K562 (cell line): Measurements from ENCODE around the gene CGGBP1. TPM values are rescaled to one million over a fixed set of nuclear protein-coding genes. Genes with fewer than 3 reads are reported as not detected.

Source experiments
- ARID3A ChIP-seq: IDR thresholded peaks from 2 replicates; pipeline ENCODE4 v1.6.1; 2012; ENCODE audit warnings: low read depth, low read length, improper control_type of control experiment, borderline replicate concordance
- CC2D1A ChIP-seq: fragments of 450-650 bp; IDR thresholded peaks from 2 replicates; pipeline ENCODE4 v1.6.1; 2017; ENCODE audit warnings: mild to moderate bottlenecking
- DACH1 ChIP-seq: fragments of 450-650 bp; IDR thresholded peaks from 2 replicates; pipeline ENCODE4 v1.6.1; 2018; ENCODE audit not compliant: partially characterized antibody
- E2F6 ChIP-seq, 2 experiments: IDR thresholded peaks; 2 replicates each; pipeline ENCODE4 v1.6.1; 2011; ENCODE audit warnings: borderline replicate concordance in 1 of 2, control low read depth in 1 of 2, low read depth in 1 of 2, low read length in 1 of 2, mild to moderate bottlenecking in 1 of 2, mixed read lengths in 1 of 2, moderate library complexity in 1 of 2; ENCODE audit not compliant: insufficient read depth in 1 of 2, insufficient read length in 1 of 2, poor library complexity in 1 of 2, severe bottlenecking in 1 of 2; ENCODE audit errors: extremely low read depth in 1 of 2
- MYBL2 ChIP-seq, 2 experiments: fragments of 450-650 bp in 1 of 2; sonication (generic) in 1 of 2; formaldehyde crosslinking in 1 of 2; IDR thresholded peaks; 2 replicates each; pipeline versions ENCODE4 v1.6.1 to v1.8.1; 2017 to 2022; ENCODE audit warnings: borderline replicate concordance in 1 of 2, inconsistent platforms in 1 of 2, low read depth in 1 of 2, mild to moderate bottlenecking in 1 of 2, missing genetic modification reagents in 1 of 2, moderate library complexity in 1 of 2
- NCOA2 ChIP-seq, 2 experiments: fragments of 450-650 bp; IDR thresholded peaks; 2 replicates each; pipeline ENCODE4 v1.6.1; 2018; ENCODE audit warnings: mild to moderate bottlenecking in 2 of 2, moderate library complexity in 1 of 2; ENCODE audit not compliant: partially characterized antibody in 2 of 2
- NFATC3 ChIP-seq: fragments of 450-650 bp; IDR thresholded peaks from 2 replicates; pipeline ENCODE4 v1.6.1; 2017; ENCODE audit warnings: mild to moderate bottlenecking
- PRPF4 ChIP-seq: fragments of 200-400 bp; formaldehyde crosslinking; IDR thresholded peaks from one replicate; pipeline ENCODE4 v1.6.1; 2017; ENCODE audit warnings: low read length, low read depth, mild to moderate bottlenecking; ENCODE audit not compliant: insufficient read depth, poor library complexity, severe bottlenecking
- RAD21 ChIP-seq, 2 experiments: fragments of 250-450 bp in 1 of 2; fragments of 450-650 bp in 1 of 2; sonication (Bioruptor Pico) in 1 of 2; formaldehyde crosslinking in 1 of 2; IDR thresholded peaks in 1 of 2; conservative IDR thresholded peaks in 1 of 2; 2 replicates each; pipeline versions ENCODE4 v1.4.0 to v1.8.0; 2020 to 2022; ENCODE audit warnings: mild to moderate bottlenecking in 2 of 2, moderate library complexity in 1 of 2
- RBM17 ChIP-seq: fragments of 200-400 bp; formaldehyde crosslinking; IDR thresholded peaks from 2 replicates; pipeline ENCODE4 v1.6.1; 2017; ENCODE audit warnings: low read depth, mild to moderate bottlenecking, low read length, borderline replicate concordance
- SIN3A ChIP-seq, 2 experiments: fragments of 150-350 bp in 1 of 2; IDR thresholded peaks; 2 replicates each; pipeline ENCODE4 v1.6.1; 2011 to 2016; ENCODE audit warnings: borderline replicate concordance in 2 of 2, low read depth in 2 of 2, low read length in 2 of 2, mild to moderate bottlenecking in 2 of 2, moderate library complexity in 2 of 2; ENCODE audit not compliant: control insufficient read depth in 1 of 2
- SMARCA5 ChIP-seq: fragments of 450-650 bp; IDR thresholded peaks from 2 replicates; pipeline ENCODE4 v1.6.1; 2016
- SRSF1 ChIP-seq: fragments of 200-400 bp; formaldehyde crosslinking; IDR thresholded peaks from 2 replicates; pipeline ENCODE4 v1.6.1; 2017; ENCODE audit warnings: mild to moderate bottlenecking, low read depth, low read length, moderate library complexity
- TCF3 ChIP-seq: sonication (generic); formaldehyde crosslinking; IDR thresholded peaks from 2 replicates; pipeline ENCODE4 v1.4.0; 2020; ENCODE audit warnings: mild to moderate bottlenecking, missing genetic modification reagents
- ZC3H4 ChIP-seq: sonication (generic); formaldehyde crosslinking; IDR thresholded peaks from 2 replicates; pipeline ENCODE4 v1.9.0; 2021; ENCODE audit warnings: missing genetic modification reagents, borderline replicate concordance
- ZNF174 ChIP-seq: fragments of 250-450 bp; sonication (Bioruptor Pico); IDR thresholded peaks from 2 replicates; pipeline ENCODE4 v1.4.0; 2020; ENCODE audit warnings: mild to moderate bottlenecking
- ZNF717 ChIP-seq: fragments of 250-450 bp; sonication (Bioruptor Pico); IDR thresholded peaks from 2 replicates; pipeline ENCODE4 v1.5.0; 2021
- polyA plus RNA-seq, 8 experiments: library from polyadenylated mRNA; depleted of rRNA in 4 of 8; stranded (reverse) in 5 of 8; unstranded in 3 of 8; fragments of >200 nt; fragmentation: Nextera tagmentation in 2 of 8; fragmentation: Illumina TruSeq in 1 of 8; extraction: Ambion mirVana in 2 of 8; extraction: Trizol in 1 of 8; gene quantifications; 2 replicates each; pipeline versions ENCODE4 v1.2.1 to v1.2.3, GENCODE V29; 2011 to 2014; ENCODE audit warnings: inconsistent platforms in 1 of 8, missing spikeins in 1 of 8
- total RNA-seq, 7 experiments: library from RNA; depleted of rRNA in 6 of 7; stranded (reverse); fragments of >200 nt in 6 of 7; fragmentation: Illumina TruSeq in 2 of 7; extraction: Trizol in 2 of 7; gene quantifications; 2 replicates each; pipeline versions ENCODE4 v1.2.1 to v1.2.3, GENCODE V29; 2011 to 2021; ENCODE audit warnings: low replicate concordance in 1 of 7
- TF ChIP-seq, protein P1 (sequence below), 2 experiments: fragments of 450-650 bp; conservative IDR thresholded peaks; 2 replicates each; pipeline ENCODE4 v1.6.1; 2017; ENCODE audit warnings: mild to moderate bottlenecking in 2 of 2, moderate library complexity in 2 of 2
- TF ChIP-seq, protein P2 (sequence below): fragments of 250-450 bp; sonication (Bioruptor Pico); IDR thresholded peaks from 2 replicates; pipeline ENCODE4 v1.8.0; 2021; ENCODE audit warnings: moderate library complexity, mild to moderate bottlenecking, inconsistent platforms
- TF ChIP-seq, protein P3 (sequence below): sonication (generic); formaldehyde crosslinking; IDR thresholded peaks from 2 replicates; pipeline ENCODE4 v1.8.0; 2022; ENCODE audit warnings: missing genetic modification reagents, mild to moderate bottlenecking, borderline replicate concordance

CGGBP1 gene
- total and polyA plus RNA-seq, 9 of the 15 experiments (the other 6 are each of a cell fraction or from before 2014, with no cell fraction given): 14.4 to 47.8 (median 37.8) TPM

- TF ChIP-seq CC2D1A: no peak
- TF ChIP-seq, protein P1, sequence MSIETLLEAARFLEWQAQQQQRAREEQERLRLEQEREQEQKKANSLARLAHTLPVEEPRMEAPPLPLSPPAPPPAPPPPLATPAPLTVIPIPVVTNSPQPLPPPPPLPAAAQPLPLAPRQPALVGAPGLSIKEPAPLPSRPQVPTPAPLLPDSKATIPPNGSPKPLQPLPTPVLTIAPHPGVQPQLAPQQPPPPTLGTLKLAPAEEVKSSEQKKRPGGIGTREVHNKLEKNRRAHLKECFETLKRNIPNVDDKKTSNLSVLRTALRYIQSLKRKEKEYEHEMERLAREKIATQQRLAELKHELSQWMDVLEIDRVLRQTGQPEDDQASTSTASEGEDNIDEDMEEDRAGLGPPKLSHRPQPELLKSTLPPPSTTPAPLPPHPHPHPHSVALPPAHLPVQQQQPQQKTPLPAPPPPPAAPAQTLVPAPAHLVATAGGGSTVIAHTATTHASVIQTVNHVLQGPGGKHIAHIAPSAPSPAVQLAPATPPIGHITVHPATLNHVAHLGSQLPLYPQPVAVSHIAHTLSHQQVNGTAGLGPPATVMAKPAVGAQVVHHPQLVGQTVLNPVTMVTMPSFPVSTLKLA (conservative IDR thresholded peaks at IDR 0.05): peak; percentile 38 to 68; a peak in 3 of 4 replicates
- no peak for TF ChIP-seq PRPF4
- TF ChIP-seq RAD21 (CRISPR knock-in tag; conservative IDR thresholded peaks at IDR 0.05 in 1 of 2, IDR thresholded peaks at IDR 0.05 in 1 of 2): no peak
- peak; percentile 49 for TF ChIP-seq MYBL2 (IDR thresholded peaks at IDR 0.05; ENCODE audit: low read depth)
- TF ChIP-seq MYBL2 (CRISPR knock-in tag; IDR thresholded peaks at IDR 0.05; ENCODE audit: borderline replicate concordance): no peak
- no peak for TF ChIP-seq SMARCA5
- TF ChIP-seq SIN3A (IDR thresholded peaks at IDR 0.05; ENCODE audit: borderline replicate concordance in 2 of 2, control insufficient read depth in 1 of 2, low read depth in 2 of 2, low read length in 2 of 2): peak; percentile 43 to 50; a peak in 3 of 4 replicates
- TF ChIP-seq ARID3A: peak; percentile 72; the same call in 1 of the 2 replicates
- TF ChIP-seq ZNF174 (CRISPR knock-in tag): no peak
- TF ChIP-seq RBM17: no peak
- TF ChIP-seq, protein P2, sequence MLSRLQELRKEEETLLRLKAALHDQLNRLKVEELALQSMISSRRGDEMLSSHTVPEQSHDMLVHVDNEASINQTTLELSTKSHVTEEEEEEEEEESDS (CRISPR knock-in tag): no peak
- no peak for TF ChIP-seq ZNF717
- TF ChIP-seq, protein P3, sequence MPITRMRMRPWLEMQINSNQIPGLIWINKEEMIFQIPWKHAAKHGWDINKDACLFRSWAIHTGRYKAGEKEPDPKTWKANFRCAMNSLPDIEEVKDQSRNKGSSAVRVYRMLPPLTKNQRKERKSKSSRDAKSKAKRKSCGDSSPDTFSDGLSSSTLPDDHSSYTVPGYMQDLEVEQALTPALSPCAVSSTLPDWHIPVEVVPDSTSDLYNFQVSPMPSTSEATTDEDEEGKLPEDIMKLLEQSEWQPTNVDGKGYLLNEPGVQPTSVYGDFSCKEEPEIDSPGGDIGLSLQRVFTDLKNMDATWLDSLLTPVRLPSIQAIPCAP (CRISPR knock-in tag): no peak
- peak; percentile 14 to 25 for TF ChIP-seq E2F6 (IDR thresholded peaks at IDR 0.05; ENCODE audit: borderline replicate concordance in 1 of 2, extremely low read depth in 1 of 2, insufficient read depth in 1 of 2, insufficient read length in 1 of 2, low read depth in 1 of 2, low read length in 1 of 2, poor library complexity in 1 of 2, severe bottlenecking in 1 of 2)
- no peak for TF ChIP-seq NFATC3
- no peak for TF ChIP-seq SRSF1
- no peak for TF ChIP-seq DACH1
- no peak for TF ChIP-seq ZC3H4 (CRISPR knock-in tag)
- TF ChIP-seq TCF3 (CRISPR knock-in tag): no peak
- no peak for TF ChIP-seq NCOA2 (IDR thresholded peaks at IDR 0.05; ENCODE audit: partially characterized antibody in 2 of 2)
Measured at GRCh38 chr3:88058581-88059379, at the start of gene CGGBP1, which contains the start of gene ZNF654 (continued).
